Psoas muscle (tissue), 8 donors: ENCODE data around the gene GATA2. TPM values are rescaled to one million over a fixed set of nuclear protein-coding genes. Genes with fewer than 3 reads are reported as not detected.

Experiments
- ATAC-seq, 4 donors: fragments of 200-7000 bp; cut with Tn5 transposase; one replicate each; pipeline ENCODE4 v1.9.1; 2020; ENCODE audit warnings: moderate library complexity in 3 of 4, mild to moderate bottlenecking in 2 of 4
- DNase-seq, 2 donors: peaks; one replicate each; pipeline ENCODE4 v3.0.0-alpha.2; 2020
- H3K27ac ChIP-seq: fragments of 200-600 bp; one replicate; pipeline ENCODE4 v1.8.0; 2022
- H3K27me3 ChIP-seq, 3 donors: fragments of 200-600 bp in 1 of 3; one replicate each; pipeline versions ENCODE4 v1.6.1 to v1.8.0; 2013 to 2022; ENCODE audit warnings: low read length in 2 of 3, mild to moderate bottlenecking in 2 of 3, moderate library complexity in 1 of 3; ENCODE audit not compliant: insufficient read depth in 3 of 3
- H3K36me3 ChIP-seq, 2 donors: fragments of 200-600 bp in 1 of 2; one replicate each; pipeline versions ENCODE4 v1.6.1 to v1.8.0; 2013 to 2022; ENCODE audit warnings: low read depth in 1 of 2, mild to moderate bottlenecking in 1 of 2, moderate library complexity in 1 of 2; ENCODE audit not compliant: insufficient read depth in 1 of 2
- H3K4me1 ChIP-seq: fragments of 200-600 bp; one replicate; pipeline ENCODE4 v1.8.0; 2022
- H3K4me3 ChIP-seq: fragments of 200-600 bp; one replicate; pipeline ENCODE4 v1.8.0; 2022; ENCODE audit warnings: mild to moderate bottlenecking
- H3K9me3 ChIP-seq: fragments of 200-600 bp; one replicate; pipeline ENCODE4 v1.8.0; 2022
- CTCF ChIP-seq: fragments of 200-600 bp; IDR thresholded peaks from one replicate; pipeline ENCODE4 v1.8.0; 2022; ENCODE audit warnings: antibody characterized with exemption
- WGBS, 3 donors: extraction: QIAGEN DNeasy Blood & Tissue Kit; methylation state at CpG; one replicate each; pipeline versions ENCODE4 v1.1.6 to v1.1.7; 2013; 5-methylcytosine and 5-hydroxymethylcytosine counted together
- intact Hi-C, 2 donors: fragments of 100-400 bp; cut with DNase I; formaldehyde crosslinking; loops; one replicate each; pipeline versions ENCODE4 v1.11.0 to v1.14.2; 2022
- polyA plus RNA-seq, 3 donors: library from polyadenylated mRNA; stranded (reverse); fragments of 200-250 nt; gene quantifications; one replicate each; pipeline ENCODE4 v1.2.3, GENCODE V29; 2013
- total RNA-seq, 4 donors: library from RNA; stranded (reverse); fragmentation: NEBNext Ultra II Directional in 2 of 4; extraction: Animal tissue kit (Norgen Biotek cat#: 25700) in 2 of 4; gene quantifications; one replicate each; pipeline versions ENCODE4 v1.2.1 to v1.2.4, GENCODE V29; 2021 to 2023
- donor health status: healthy with polysubstance abuse.
- donor health status: DM: no; HTN: no; CAD: no; lungs with moderate emphysema.
- donor health status: Bipolar disorder and iron deficiency.
- donor health status: healthy.
- donor health status: DM: yes; HTN: yes; CAD: no.
- donor health status: DM: no; HTN: no; CAD: no.
- donor health status: DM: no; HTN: no; CAD: no.
- donor health status: DM: yes; HTN: yes; CAD: no.

Gene GATA2
- total and polyA plus RNA-seq, 7 donors = 4.2 to 8.8 (median 6.5) TPM

DNA sequence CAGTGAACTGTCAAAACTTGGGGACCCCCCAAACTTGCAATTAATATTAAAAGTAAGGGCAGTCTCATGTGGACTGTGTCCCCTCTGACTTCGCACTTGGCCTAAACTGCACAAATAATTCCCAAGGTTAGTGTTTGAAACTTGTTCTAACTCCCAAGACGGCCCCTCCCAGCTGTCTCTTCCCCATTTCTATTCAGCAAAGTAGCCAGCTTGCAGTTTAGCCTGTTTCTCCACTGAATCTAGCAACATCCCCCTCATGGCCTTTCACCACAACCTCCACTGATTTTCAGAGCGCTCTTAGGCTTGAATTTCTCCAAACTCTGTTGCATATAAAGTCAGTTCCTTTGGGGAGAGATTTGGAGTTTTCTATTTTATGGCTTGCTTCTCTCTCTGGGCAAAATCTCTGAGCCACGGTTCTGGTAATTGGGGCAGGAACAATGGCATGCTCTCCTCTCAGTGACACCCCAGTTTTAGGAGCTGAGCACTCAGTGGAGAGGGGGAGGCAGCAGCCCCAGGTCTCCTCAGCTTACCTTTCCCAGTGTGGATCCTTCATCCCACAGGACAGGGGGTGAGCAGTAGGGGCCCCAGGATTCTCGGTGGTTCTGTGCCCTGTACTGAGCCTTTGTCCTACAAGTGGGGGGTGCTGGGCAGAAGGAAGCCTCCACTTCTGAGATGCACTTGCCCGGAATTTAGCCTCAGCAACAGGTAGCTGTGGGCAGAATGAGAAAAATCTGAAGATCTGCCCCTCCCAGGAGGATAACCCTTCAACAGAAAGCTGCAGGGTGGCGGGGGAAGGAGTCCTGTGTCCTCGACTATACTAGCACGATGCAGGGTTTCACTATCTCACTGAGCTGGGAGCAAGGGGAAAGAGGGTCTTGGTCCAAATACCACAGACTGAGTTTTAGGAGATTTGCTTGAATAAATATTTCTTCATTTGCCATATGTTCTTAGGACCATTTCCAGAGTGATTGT lies 39.3 kb upstream of the GATA2 start:
- Histone ChIP-seq H3K27ac (no peak overlapping the region), H3K27me3 (peaks cover 5 to 38% (median 5%) of the 10 kb centered on the region in 3 donors), H3K4me3 (no peak overlapping the region), H3K9me3 (no peaks in the 10 kb centered on the region), H3K4me1 (no peaks in the 10 kb centered on the region), H3K36me3 (no peaks in the 10 kb centered on the region)
- ATAC-seq (no peak), DNase-seq (no peak)
- WGBS, 3 donors = 59 to 61% (median 59%) methylated on average over 9 of the region's 9 CpGs
- intact Hi-C loops = no loop called here
- TF ChIP-seq CTCF = no peak

GRCh38 chr3:128524374-128525299 lies 31.6 kb upstream of the GATA2 start:
- Histone ChIP-seq H3K27ac (no peak overlapping the region), H3K9me3 (no peaks in the 10 kb centered on the region), H3K4me1 (no peaks in the 10 kb centered on the region), H3K4me3 (no peak overlapping the region), H3K36me3 (no peaks in the 10 kb centered on the region), H3K27me3 (peaks cover 1 to 10% (median 3%) of the 10 kb centered on the region in 3 donors)
- ATAC-seq = no peak
- intact Hi-C loops = no loop called here
- 58 to 64% (median 63%) methylated on average over 10 of the region's 10 CpGs for WGBS, 3 donors
- TF ChIP-seq CTCF = no peak
- no peak for DNase-seq

DNA sequence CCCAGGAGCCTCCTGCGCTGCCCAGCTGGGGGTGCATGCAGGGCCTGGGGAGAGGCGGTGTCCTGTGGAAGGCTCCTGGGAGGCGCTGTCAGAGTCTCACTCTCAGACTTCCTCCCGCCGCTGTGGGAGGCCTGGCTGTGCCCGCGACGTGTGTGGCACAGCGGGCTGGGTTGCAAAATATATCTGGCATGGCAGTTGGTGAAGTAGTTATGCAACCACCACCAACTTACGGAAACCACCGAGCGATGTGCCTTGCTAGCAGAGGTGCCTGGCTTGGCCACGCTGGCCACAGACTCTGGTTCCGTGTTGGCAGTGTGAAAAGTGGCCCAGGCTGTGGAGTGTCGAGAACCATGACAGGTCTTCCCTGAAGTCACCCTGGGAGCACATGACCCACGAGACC lies 30.6 kb upstream of the GATA2 start:
- intact Hi-C loops = no loop called here
- no peak for ATAC-seq

DNA sequence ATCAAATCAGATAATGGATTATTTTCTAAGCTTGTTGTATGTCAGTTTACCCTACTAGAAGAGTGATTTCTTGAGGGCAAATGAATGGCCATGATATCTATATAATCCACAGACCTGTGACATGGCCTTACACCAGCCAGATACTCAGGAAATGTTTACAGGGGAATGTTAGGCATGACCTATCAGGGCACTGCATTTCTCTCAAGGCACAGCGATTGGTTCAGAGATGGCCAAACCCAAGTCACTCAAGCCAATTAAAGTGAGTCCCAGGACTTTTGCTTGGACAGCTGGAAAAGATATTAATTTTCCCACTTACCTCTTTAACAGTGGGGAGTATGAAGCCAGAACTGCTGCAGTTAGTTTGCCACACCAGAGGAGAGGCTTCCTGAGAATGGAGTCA lies 28.7 kb upstream of the GATA2 start:
- no peak for TF ChIP-seq CTCF
- Histone ChIP-seq H3K27ac (no peak overlapping the region), H3K4me3 (no peak overlapping the region), H3K36me3 (no peaks in the 10 kb centered on the region), H3K9me3 (no peaks in the 10 kb centered on the region), H3K4me1 (no peaks in the 10 kb centered on the region), H3K27me3 (peaks cover 1 to 10% (median 3%) of the 10 kb centered on the region in 3 donors)
- intact Hi-C loops = no loop called here
- DNase-seq (no peak), ATAC-seq (no peak)
- 81 to 94% (median 83%) methylated on average over 1 of the region's 1 CpG for WGBS, 3 donors

More for the DNA sequence above, 30.6 kb upstream of the GATA2 start:
- 89 to 90% (median 90%) methylated on average over 16 of the region's 16 CpGs for WGBS, 3 donors
- Histone ChIP-seq H3K9me3 (no peaks in the 10 kb centered on the region), H3K4me1 (no peaks in the 10 kb centered on the region), H3K36me3 (no peaks in the 10 kb centered on the region), H3K27ac (no peak overlapping the region), H3K27me3 (peaks cover 1 to 10% (median 3%) of the 10 kb centered on the region in 3 donors), H3K4me3 (no peak overlapping the region)
- no peak for TF ChIP-seq CTCF
- no peak for DNase-seq
